CD4-positive, alpha-beta T cell (primary cell): Measurements from ENCODE around the gene EEFSEC. TPM values are rescaled to one million over a fixed set of nuclear protein-coding genes. Genes with fewer than 3 reads are reported as not detected.

Source experiments
- ATAC-seq: fragments of 200-7000 bp; cut with Tn5 transposase; one replicate; pipeline ENCODE4 v1.10.0; 2022; ENCODE audit warnings: mild to moderate bottlenecking; ENCODE audit not compliant: poor library complexity
- CTCF ChIA-PET: fragments of 350-600 bp; sonication (Branson Sonifier 250); formaldehyde crosslinking; loops from one replicate; lab custom pipeline; 2021; ENCODE audit warnings: antibody characterized with exemption, inconsistent platforms; lab: Charles Lee
- POLR2A ChIA-PET: fragments of 350-600 bp; sonication (Branson Sonifier 250); formaldehyde crosslinking; loops from one replicate; lab custom pipeline; 2021; ENCODE audit warnings: antibody characterized with exemption, inconsistent platforms; lab: Charles Lee
- DNase-seq, 14 experiments: peaks; one replicate each; pipeline ENCODE4 v3.0.0-alpha.2; 2013 to 2020; ENCODE audit warnings: mixed read lengths in 2 of 14
- H3K27ac ChIP-seq, 2 donors: one replicate each; pipeline versions ENCODE4 v1.5.1 to v1.7.0; 2013; ENCODE audit warnings: low read length in 2 of 2, low read depth in 1 of 2, mild to moderate bottlenecking in 1 of 2
- H3K27me3 ChIP-seq, 2 experiments: 1 replicate in 1 of 2; 2 replicates in 1 of 2; pipeline versions ENCODE4 v1.6.1 to v1.7.0; 2013; ENCODE audit warnings: low read length in 2 of 2, control low read depth in 1 of 2, mild to moderate bottlenecking in 1 of 2, moderate library complexity in 1 of 2; ENCODE audit not compliant: insufficient read depth in 2 of 2, control insufficient read depth in 1 of 2
- H3K36me3 ChIP-seq: one replicate; pipeline ENCODE4 v1.6.1; 2013; ENCODE audit warnings: low read length, control low read depth; ENCODE audit not compliant: insufficient read depth
- H3K4me1 ChIP-seq: one replicate; pipeline ENCODE4 v1.6.1; 2013; ENCODE audit warnings: low read length, control low read depth; ENCODE audit not compliant: insufficient read depth
- H3K4me3 ChIP-seq: one replicate; pipeline ENCODE4 v1.5.1; 2013; ENCODE audit warnings: mild to moderate bottlenecking, low read length, moderate library complexity
- H3K9me3 ChIP-seq, 2 experiments: 1 replicate in 1 of 2; 2 replicates in 1 of 2; pipeline versions ENCODE4 v1.6.1 to v1.7.0; 2013; ENCODE audit warnings: low read length in 2 of 2, mild to moderate bottlenecking in 2 of 2, control low read depth in 1 of 2, moderate library complexity in 1 of 2; ENCODE audit not compliant: control insufficient read depth in 1 of 2, insufficient read depth in 1 of 2
- H3K27ac Mint-ChIP-seq: one replicate; pipeline ENCODE4 v1.8.0; 2020; ENCODE audit warnings: mixed read lengths
- H3K27me3 Mint-ChIP-seq: one replicate; pipeline ENCODE4 v1.8.0; 2021; ENCODE audit warnings: mixed read lengths
- H3K36me3 Mint-ChIP-seq: one replicate; pipeline ENCODE4 v1.8.0; 2021; ENCODE audit warnings: low read depth, mixed read lengths
- H3K4me1 Mint-ChIP-seq: one replicate; pipeline ENCODE4 v1.8.0; 2021; ENCODE audit warnings: low read depth, mixed read lengths
- H3K4me3 Mint-ChIP-seq: one replicate; pipeline ENCODE4 v1.8.0; 2020; ENCODE audit warnings: mild to moderate bottlenecking, mixed read lengths
- H3K9me3 Mint-ChIP-seq: one replicate; pipeline ENCODE4 v1.8.0; 2020; ENCODE audit warnings: mixed read lengths
- intact Hi-C, 2 experiments: fragments of 100-400 bp; cut with DNase I in 1 of 2; cut with micrococcal nuclease in 1 of 2; formaldehyde crosslinking; loops; one replicate each; pipeline versions ENCODE4 v1.15.1 to v1.9.0; 2023 to 2025; cut with DNase I, micrococcal nuclease
- total RNA-seq, 174 experiments: library from RNA in 2 of 174; stranded (reverse) in 2 of 174; gene quantifications; one replicate each; pipeline ENCODE4 v1.2.3 and lab custom pipeline; 2021 to 2026
- TF ChIP-seq, protein P1 (sequence below): fragments of 200-600 bp; IDR thresholded peaks from one replicate; pipeline ENCODE4 v1.8.0; 2022; ENCODE audit warnings: antibody characterized with exemption, mild to moderate bottlenecking

Gene EEFSEC
- total RNA-seq, 2 experiments from 2014 or later = 13.1 to 13.9 TPM

GRCh38 chr3:128409624-128410581, 256.6 kb downstream of the EEFSEC start:
- H3K9me3 Mint-ChIP-seq = no peaks in the 10 kb centered on the region
- POLR2A ChIA-PET = no interaction called here
- no peaks in the 10 kb centered on the region for H3K4me1 ChIP-seq
- H3K36me3 Mint-ChIP-seq = peaks cover 5% of the 10 kb centered on the region
- H3K4me3 ChIP-seq = no peak overlapping the region
- DNase-seq (no peak), ATAC-seq (no peak)
- TF ChIP-seq, protein P1, sequence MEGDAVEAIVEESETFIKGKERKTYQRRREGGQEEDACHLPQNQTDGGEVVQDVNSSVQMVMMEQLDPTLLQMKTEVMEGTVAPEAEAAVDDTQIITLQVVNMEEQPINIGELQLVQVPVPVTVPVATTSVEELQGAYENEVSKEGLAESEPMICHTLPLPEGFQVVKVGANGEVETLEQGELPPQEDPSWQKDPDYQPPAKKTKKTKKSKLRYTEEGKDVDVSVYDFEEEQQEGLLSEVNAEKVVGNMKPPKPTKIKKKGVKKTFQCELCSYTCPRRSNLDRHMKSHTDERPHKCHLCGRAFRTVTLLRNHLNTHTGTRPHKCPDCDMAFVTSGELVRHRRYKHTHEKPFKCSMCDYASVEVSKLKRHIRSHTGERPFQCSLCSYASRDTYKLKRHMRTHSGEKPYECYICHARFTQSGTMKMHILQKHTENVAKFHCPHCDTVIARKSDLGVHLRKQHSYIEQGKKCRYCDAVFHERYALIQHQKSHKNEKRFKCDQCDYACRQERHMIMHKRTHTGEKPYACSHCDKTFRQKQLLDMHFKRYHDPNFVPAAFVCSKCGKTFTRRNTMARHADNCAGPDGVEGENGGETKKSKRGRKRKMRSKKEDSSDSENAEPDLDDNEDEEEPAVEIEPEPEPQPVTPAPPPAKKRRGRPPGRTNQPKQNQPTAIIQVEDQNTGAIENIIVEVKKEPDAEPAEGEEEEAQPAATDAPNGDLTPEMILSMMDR = no peak
- no peaks in the 10 kb centered on the region for H3K27me3 Mint-ChIP-seq
- no peak overlapping the region for H3K27ac ChIP-seq
- no peak overlapping the region for H3K4me3 Mint-ChIP-seq
- intact Hi-C loops = no loop called here
- H3K27me3 ChIP-seq = no peaks in the 10 kb centered on the region
- CTCF ChIA-PET = no interaction called here
- H3K9me3 ChIP-seq = peaks cover 0 to 4% of the 10 kb centered on the region in 2 experiments
- H3K27ac Mint-ChIP-seq = no peak overlapping the region
- peaks cover 9% of the 10 kb centered on the region for H3K36me3 ChIP-seq
- H3K4me1 Mint-ChIP-seq = no peaks in the 10 kb centered on the region

DNA sequence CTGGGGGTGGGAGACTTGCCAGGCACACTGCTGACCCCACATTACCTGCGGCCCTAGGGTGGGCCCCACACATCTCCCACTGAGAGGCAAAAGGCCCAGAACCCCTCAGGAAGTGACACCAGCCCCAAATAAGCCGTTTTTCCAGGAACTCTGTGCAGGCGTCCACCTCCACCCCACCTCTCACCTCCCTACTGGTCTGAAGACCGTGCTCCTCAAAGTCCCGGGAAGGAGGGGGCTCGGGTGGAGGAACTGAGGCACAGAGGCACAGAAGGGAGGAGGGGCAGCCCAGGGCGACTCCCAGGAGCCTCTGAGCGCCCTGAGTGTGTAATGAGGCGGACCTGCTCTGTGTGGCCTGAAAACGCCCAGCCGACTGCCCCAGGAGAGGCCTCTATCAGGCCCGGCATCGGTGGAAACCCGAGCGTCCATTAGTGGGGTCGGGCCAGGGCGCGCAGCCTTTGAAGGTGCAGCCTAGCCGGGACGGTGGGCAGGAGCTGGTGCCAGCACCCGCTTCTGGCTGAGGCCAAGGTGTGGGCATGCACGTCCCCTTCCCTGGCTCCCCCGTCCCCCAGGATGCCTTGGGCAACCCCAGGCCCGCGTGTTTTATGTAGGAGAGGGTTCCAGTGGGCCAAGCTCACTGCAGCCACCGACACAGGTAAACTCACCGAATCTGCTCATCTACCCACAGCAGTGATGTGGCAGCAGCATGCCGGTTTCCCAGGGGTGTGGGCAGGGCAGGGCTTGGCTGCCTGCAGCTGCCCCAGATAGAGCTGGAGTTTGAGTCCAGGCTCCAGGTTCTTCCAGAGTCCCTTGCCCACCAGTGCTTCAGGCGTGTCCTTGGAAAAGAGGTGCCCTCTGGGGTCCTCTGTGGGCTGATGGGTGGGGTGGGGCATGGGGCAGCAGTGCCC, 257.6 kb downstream of the EEFSEC start:
- no peak for ATAC-seq
- CTCF ChIA-PET = no interaction called here
- peaks cover 0 to 4% of the 10 kb centered on the region in 2 experiments for H3K9me3 ChIP-seq
- H3K27ac ChIP-seq = no peak overlapping the region
- Mint-ChIP-seq H3K27ac (no peak overlapping the region), H3K4me3 (no peak overlapping the region), H3K9me3 (no peaks in the 10 kb centered on the region), H3K36me3 (peaks cover 5% of the 10 kb centered on the region), H3K27me3 (no peaks in the 10 kb centered on the region), H3K4me1 (no peaks in the 10 kb centered on the region)
- no peaks in the 10 kb centered on the region for H3K4me1 ChIP-seq
- intact Hi-C loops = no loop called here
- TF ChIP-seq, protein P1 = no peak
- peaks cover 9% of the 10 kb centered on the region for H3K36me3 ChIP-seq
- POLR2A ChIA-PET = no interaction called here
- H3K27me3 ChIP-seq = no peaks in the 10 kb centered on the region
- DNase-seq = no peak
- H3K4me3 ChIP-seq = no peak overlapping the region

- H3K36me3 Mint-ChIP-seq = peaks cover 5% of the 10 kb centered on the region
- no peaks in the 10 kb centered on the region for H3K4me1 ChIP-seq
- no peaks in the 10 kb centered on the region for H3K9me3 Mint-ChIP-seq
- POLR2A ChIA-PET = no interaction called here
- H3K27me3 Mint-ChIP-seq = no peaks in the 10 kb centered on the region
- DNase-seq = no peak
- no peak overlapping the region for H3K4me3 Mint-ChIP-seq
- TF ChIP-seq, protein P1 = no peak
- CTCF ChIA-PET = no interaction called here
- H3K9me3 ChIP-seq = peaks cover 0 to 4% of the 10 kb centered on the region in 2 experiments
- intact Hi-C loops = no loop called here
- H3K27ac ChIP-seq = no peak overlapping the region
- no peak for ATAC-seq
- no peaks in the 10 kb centered on the region for H3K27me3 ChIP-seq
- no peak overlapping the region for H3K27ac Mint-ChIP-seq
- H3K4me3 ChIP-seq = no peak overlapping the region
- peaks cover 9% of the 10 kb centered on the region for H3K36me3 ChIP-seq
- no peaks in the 10 kb centered on the region for H3K4me1 Mint-ChIP-seq
These were observed 258.3 kb downstream of the EEFSEC start for GRCh38 chr3:128411574-128412064.
